Neural cell (in vitro differentiated cells): ENCODE results near the gene DHX30.

Source experiments
- CTCF ChIP-seq: fragments of 450-650 bp; IDR thresholded peaks from 2 replicates; pipeline ENCODE4 v1.5.1; 2014; ENCODE audit warnings: antibody characterized with exemption, mild to moderate bottlenecking, moderate library complexity; ENCODE audit not compliant: poor library complexity, severe bottlenecking
- TAF1 ChIP-seq: IDR thresholded peaks from 2 replicates; pipeline ENCODE4 v1.6.1; 2012; ENCODE audit warnings: low read depth

GRCh38 chr3:47859956-47860605 lies 57.1 kb downstream of the DHX30 start:
- no peak for TF ChIP-seq CTCF
- no peak for TF ChIP-seq TAF1
